ENCODE results near the gene SH2B2. TPM values are rescaled to one million over a fixed set of nuclear protein-coding genes. Genes with fewer than 3 reads are reported as not detected.
A peak's percentile ranks its signal among the peaks of the same experiment; 100 is the strongest.
"Not testable (repeated sequence)": the region's sequence is repeated elsewhere in the genome, so short reads cannot be mapped to it uniquely, and the experiment has no call there.

Gene SH2B2
- total RNA-seq, 1 donor from 2014 or later, result 4.4 TPM

GRCh38 chr7:102337002-102337401 is 50.3 kb downstream of the SH2B2 start:
- not testable (repeated sequence) for DNase-seq

- not testable (repeated sequence) for DNase-seq
These were observed 50.8 kb downstream of the SH2B2 start for GRCh38 chr7:102337420-102337819.

GRCh38 chr7:102340599-102341368 is 54.1 kb downstream of the SH2B2 start:
- DNase-seq, result not testable (repeated sequence)

- not testable (repeated sequence) for DNase-seq
These were observed 60.3 kb downstream of the SH2B2 start for GRCh38 chr7:102346983-102347382.

GRCh38 chr7:102356344-102356743 is 69.7 kb downstream of the SH2B2 start, which contains the start of gene SPDYE6:
SPDYE6 (minus strand) TSS chr7:102356444; CDS start chr7:102356023, 421 bp downstream.
- not testable (repeated sequence) for DNase-seq

- peak; percentile 98 for DNase-seq
These were observed 77.1 kb downstream of the SH2B2 start for GRCh38 chr7:102363549-102364393.

- not testable (repeated sequence) for DNase-seq
These were observed 77.8 kb downstream of the SH2B2 start for GRCh38 chr7:102364394-102364886.

- DNase-seq, result not testable (repeated sequence)
These were observed 78.7 kb downstream of the SH2B2 start for GRCh38 chr7:102365390-102365789.

GRCh38 chr7:102370038-102370437 is 83.4 kb downstream of the SH2B2 start:
- DNase-seq, result not testable (repeated sequence)

Other genes starting within 250 kb of the SH2B2 start
- not detected in 2 replicates for gene SPDYE6, start 69.6 kb downstream of the SH2B2 start, total RNA-seq
- 15.9 and 18.0 TPM in 2 replicates for gene PRKRIP1, start 109.5 kb downstream of the SH2B2 start, total RNA-seq
- gene ORAI2, start 146.7 kb downstream of the SH2B2 start, total RNA-seq, result 94.3 and 147 TPM in 2 replicates
- 11.6 and 25.5 TPM in 2 replicates for gene ALKBH4, start 178.0 kb downstream of the SH2B2 start, total RNA-seq
- 21.6 and 28.8 TPM in 2 replicates for gene LRWD1, start 178.1 kb downstream of the SH2B2 start, total RNA-seq
- 19.9 and 22.4 TPM in 2 replicates for gene POLR2J, start 192.1 kb downstream of the SH2B2 start, total RNA-seq
- 10.1 and 13.1 TPM in 2 replicates for gene RASA4B, start 230.9 kb downstream of the SH2B2 start, total RNA-seq

All from dermis blood vessel endothelial cell (primary cell).